PFSK-1 (cell line): ENCODE results near the gene OR7G3.

Experiments
- FOXP2 ChIP-seq: optimal IDR thresholded peaks from 2 replicates; pipeline ENCODE3; 2011; ENCODE audit warnings: borderline replicate concordance, control low read depth, inconsistent platforms; ENCODE audit not compliant: insufficient read depth; ENCODE audit errors: extremely low read length, extremely low read depth
- POLR2AphosphoS5 ChIP-seq: IDR thresholded peaks from 2 replicates; pipeline ENCODE4 v1.6.1; 2012; ENCODE audit warnings: low read depth, mild to moderate bottlenecking, control low read depth, low read length, moderate library complexity
- SIN3A ChIP-seq: IDR thresholded peaks from 2 replicates; pipeline ENCODE4 v1.6.1; 2012; ENCODE audit warnings: mild to moderate bottlenecking, low read length, moderate library complexity, borderline replicate concordance; ENCODE audit not compliant: insufficient read depth
- TAF1 ChIP-seq: IDR thresholded peaks from 2 replicates; pipeline ENCODE4 v1.6.1; 2012; ENCODE audit warnings: low read length, control low read depth, borderline replicate concordance; ENCODE audit not compliant: insufficient read depth
- TF ChIP-seq, protein P1 (sequence below), 2 experiments: IDR thresholded peaks; 2 replicates each; pipeline versions ENCODE4 v1.6.1 to v1.8.0; 2011 to 2012; ENCODE audit warnings: low read depth in 2 of 2, low read length in 2 of 2, control low read depth in 1 of 2, inconsistent platforms in 1 of 2, mild to moderate bottlenecking in 1 of 2, moderate library complexity in 1 of 2; ENCODE audit not compliant: insufficient read depth in 1 of 2

GRCh38 chr19:9140159-9140874, 13.6 kb upstream of the OR7G3 start, which contains the start of gene ZNF317:
- TF ChIP-seq, protein P1, sequence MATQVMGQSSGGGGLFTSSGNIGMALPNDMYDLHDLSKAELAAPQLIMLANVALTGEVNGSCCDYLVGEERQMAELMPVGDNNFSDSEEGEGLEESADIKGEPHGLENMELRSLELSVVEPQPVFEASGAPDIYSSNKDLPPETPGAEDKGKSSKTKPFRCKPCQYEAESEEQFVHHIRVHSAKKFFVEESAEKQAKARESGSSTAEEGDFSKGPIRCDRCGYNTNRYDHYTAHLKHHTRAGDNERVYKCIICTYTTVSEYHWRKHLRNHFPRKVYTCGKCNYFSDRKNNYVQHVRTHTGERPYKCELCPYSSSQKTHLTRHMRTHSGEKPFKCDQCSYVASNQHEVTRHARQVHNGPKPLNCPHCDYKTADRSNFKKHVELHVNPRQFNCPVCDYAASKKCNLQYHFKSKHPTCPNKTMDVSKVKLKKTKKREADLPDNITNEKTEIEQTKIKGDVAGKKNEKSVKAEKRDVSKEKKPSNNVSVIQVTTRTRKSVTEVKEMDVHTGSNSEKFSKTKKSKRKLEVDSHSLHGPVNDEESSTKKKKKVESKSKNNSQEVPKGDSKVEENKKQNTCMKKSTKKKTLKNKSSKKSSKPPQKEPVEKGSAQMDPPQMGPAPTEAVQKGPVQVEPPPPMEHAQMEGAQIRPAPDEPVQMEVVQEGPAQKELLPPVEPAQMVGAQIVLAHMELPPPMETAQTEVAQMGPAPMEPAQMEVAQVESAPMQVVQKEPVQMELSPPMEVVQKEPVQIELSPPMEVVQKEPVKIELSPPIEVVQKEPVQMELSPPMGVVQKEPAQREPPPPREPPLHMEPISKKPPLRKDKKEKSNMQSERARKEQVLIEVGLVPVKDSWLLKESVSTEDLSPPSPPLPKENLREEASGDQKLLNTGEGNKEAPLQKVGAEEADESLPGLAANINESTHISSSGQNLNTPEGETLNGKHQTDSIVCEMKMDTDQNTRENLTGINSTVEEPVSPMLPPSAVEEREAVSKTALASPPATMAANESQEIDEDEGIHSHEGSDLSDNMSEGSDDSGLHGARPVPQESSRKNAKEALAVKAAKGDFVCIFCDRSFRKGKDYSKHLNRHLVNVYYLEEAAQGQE (IDR thresholded peaks at IDR 0.05; ENCODE audit: insufficient read depth in 1 of 2, low read depth in 2 of 2, low read length in 2 of 2): peak in 1 of 2 experiments; percentile 39; a peak in 1 of 4 replicates
- TF ChIP-seq SIN3A (peak; percentile 85; the same call in 1 of the 2 replicates), POLR2AphosphoS5 (peak; percentile 93), TAF1 (peak; percentile 78; the same call in 1 of the 2 replicates), FOXP2 (no peak)
